ENCODE data around the gene IQGAP2. TPM values are rescaled to one million over a fixed set of nuclear protein-coding genes. Genes with fewer than 3 reads are reported as not detected.

IQGAP2 gene
- total and polyA plus RNA-seq, 2 of the 8 experiments (the other 6 are each of a cell fraction or from before 2014, with no cell fraction given), result 19.7 to 66.0 TPM

DNA sequence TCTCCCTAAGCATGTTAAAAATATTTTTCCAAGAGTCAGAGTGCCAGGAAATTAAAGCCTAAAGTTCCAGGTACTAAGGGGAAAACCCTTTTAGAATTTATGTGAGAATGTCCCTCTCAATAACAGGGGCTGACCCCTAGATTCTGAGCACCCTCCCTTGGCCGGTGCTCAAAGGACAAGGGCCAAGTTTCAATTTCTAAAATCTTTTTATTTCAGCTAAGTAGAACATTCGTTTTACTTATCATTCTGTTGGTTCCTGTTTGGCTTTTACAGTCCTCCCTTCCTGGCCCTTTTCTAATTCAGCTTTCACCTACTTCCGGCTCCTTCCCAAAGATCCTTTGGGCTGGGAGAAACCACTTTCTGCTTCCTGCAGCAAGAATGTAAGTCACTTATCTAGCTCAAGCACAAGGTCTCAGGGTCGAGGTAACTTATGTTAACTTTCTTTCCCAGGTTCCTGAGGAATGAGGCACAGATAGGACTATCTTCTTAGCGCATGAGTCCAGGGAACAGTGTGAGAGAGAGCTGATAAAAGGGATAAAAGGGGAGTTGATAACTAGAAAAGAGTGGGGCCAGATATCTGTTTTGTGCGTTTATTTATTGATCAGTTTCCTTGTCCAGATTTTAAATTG, 254.7 kb downstream of the IQGAP2 start:
- H2BK20ac ChIP-seq (ENCODE audit: low read length), result no peak overlapping the region
- H3K23me2 ChIP-seq (ENCODE audit: low read depth, low read length), result no peaks in the 10 kb centered on the region
- DNase-seq (ENCODE audit: low read depth in 1 of 2, low spot score in 2 of 2) (no peak), FAIRE-seq (no peak)
- WGBS, 2 experiments (ENCODE audit: extremely low coverage in 1 of 2, insufficient coverage in 1 of 2, insufficient read length in 1 of 2, insufficient replicate concordance in 2 of 2, low coverage in 1 of 2, low lambda C conversion rate in 2 of 2, missing lambda C conversion rate in 1 of 2), result 82% methylated on average over 6 of the region's 6 CpGs; no CpG with 5 or more reads in 1 of the 2 experiments
- no peak overlapping the region for H3K4me2 ChIP-seq (ENCODE audit: insufficient read depth in 1 of 2, low read depth in 2 of 2, low read length in 2 of 2)
- no peak overlapping the region for H3K14ac ChIP-seq (ENCODE audit: insufficient read length)
- no peak overlapping the region for H2BK12ac ChIP-seq (ENCODE audit: low read depth, low read length)
- H3K4me3 ChIP-seq (ENCODE audit: extremely low read depth in 1 of 4, insufficient read depth in 2 of 4, low read depth in 3 of 4, low read length in 4 of 4), result no peak overlapping the region
- no peak overlapping the region for H3K9ac ChIP-seq (replicated peaks in 1 of 4; ENCODE audit: extremely low read depth in 1 of 4, low read depth in 3 of 4, low read length in 3 of 4)
- H3K4me1 ChIP-seq (replicated peaks in 1 of 4; ENCODE audit: control insufficient read depth in 3 of 4, insufficient read depth in 4 of 4, low read length in 3 of 4), result no peaks in the 10 kb centered on the region
- H3K18ac ChIP-seq (ENCODE audit: extremely low read depth, low read length), result no peak overlapping the region
- H2AK5ac ChIP-seq (ENCODE audit: low read depth, low read length), result no peak overlapping the region
- no peak overlapping the region for H4K91ac ChIP-seq (replicated peaks; ENCODE audit: insufficient read length, low read length)
- H2BK5ac ChIP-seq (ENCODE audit: low read depth, low read length), result no peak overlapping the region
- H3K9me3 ChIP-seq (ENCODE audit: insufficient read depth in 2 of 2, low read depth in 1 of 2, low read length in 1 of 2), result no peaks in the 10 kb centered on the region
- peaks cover 0 to 5% (median 2%) of the 10 kb centered on the region in 4 experiments; a peak in 4 of 8 replicates for H3K36me3 ChIP-seq (ENCODE audit: control insufficient read depth in 2 of 4, insufficient read depth in 4 of 4, low read length in 3 of 4)
- ChIA-PET CTCF (ENCODE audit: partially characterized antibody) (interaction anchor here (1.1 kb wide), 1 partner anchor 116 kb away, joined by 3 read pairs; no protein-coding TSS in a partner anchor), POLR2A (ENCODE audit: partially characterized antibody) (no interaction called here)
- H4K5ac ChIP-seq (ENCODE audit: insufficient read length, low read depth, low read length), result no peak overlapping the region
- no peak overlapping the region for H2AFZ ChIP-seq (ENCODE audit: low read length)
- no peak overlapping the region for H4K8ac ChIP-seq (ENCODE audit: extremely low read depth, insufficient read depth, low read length)
- no peak overlapping the region for H2BK15ac ChIP-seq (ENCODE audit: low read length)
- H3K23ac ChIP-seq (ENCODE audit: insufficient read length), result no peak overlapping the region
- H3K27ac ChIP-seq (ENCODE audit: low read depth, low read length), result no peak overlapping the region
- no peaks in the 10 kb centered on the region for H3K27me3 ChIP-seq (replicated peaks in 1 of 4; ENCODE audit: control insufficient read depth in 3 of 4, extremely low read depth in 1 of 4, insufficient read depth in 3 of 4, low read length in 3 of 4)
- H3K4ac ChIP-seq (replicated peaks; ENCODE audit: insufficient read length, low read depth, low read length), result no peak overlapping the region
- H2BK120ac ChIP-seq (replicated peaks; ENCODE audit: low read depth, low read length), result no peak overlapping the region
- H3K56ac ChIP-seq (replicated peaks; ENCODE audit: insufficient read length, low read depth, low read length), result no peak overlapping the region
- no peaks in the 10 kb centered on the region for H4K20me1 ChIP-seq (replicated peaks in 1 of 2; ENCODE audit: control insufficient read depth in 1 of 2, insufficient read depth in 2 of 2, low read length in 2 of 2)
- no peaks in the 10 kb centered on the region for H3K79me2 ChIP-seq (ENCODE audit: control insufficient read depth in 1 of 2, insufficient read depth in 2 of 2, low read length in 2 of 2)
- H3K79me1 ChIP-seq (ENCODE audit: low read depth, low read length), result no peaks in the 10 kb centered on the region
- no peak for TF ChIP-seq RFX5 (IDR thresholded peaks at IDR 0.05; ENCODE audit: borderline replicate concordance, low read depth, low read length)
- TF ChIP-seq SAP30 (IDR thresholded peaks at IDR 0.05; ENCODE audit: insufficient read depth, insufficient replicate concordance, low read length), result no peak
- no peak for TF ChIP-seq EZH2 (IDR thresholded peaks at IDR 0.05; ENCODE audit: low read depth, low read length, severe bottlenecking)
- no peak for TF ChIP-seq RXRA (IDR thresholded peaks at IDR 0.05; ENCODE audit: insufficient read depth, low read depth, low read length)
- TF ChIP-seq FOSL1 (IDR thresholded peaks at IDR 0.05; ENCODE audit: insufficient read depth, low read depth, low read length), result no peak
- no peak for TF ChIP-seq KDM1A (IDR thresholded peaks at IDR 0.05; ENCODE audit: borderline replicate concordance, low read length)
- TF ChIP-seq TCF12 (IDR thresholded peaks at IDR 0.05; ENCODE audit: low read depth, low read length), result no peak
- no peak for TF ChIP-seq KDM5A (IDR thresholded peaks at IDR 0.05; ENCODE audit: low read length)
- no peak for TF ChIP-seq GTF2F1 (IDR thresholded peaks at IDR 0.05; ENCODE audit: borderline replicate concordance, low read depth, low read length)
- no peak for TF ChIP-seq NANOG (IDR thresholded peaks at IDR 0.05; ENCODE audit: insufficient read depth, low read depth, low read length, poor library complexity, severe bottlenecking)

Measured in H1 (cell line).